ENCODE results near the gene WDR12.
A peak's percentile ranks its signal among the peaks of the same experiment; 100 is the strongest.
"Not testable (repeated sequence)": the region's sequence is repeated elsewhere in the genome, so short reads cannot be mapped to it uniquely, and the experiment has no call there.

The WDR12 gene

DNA sequence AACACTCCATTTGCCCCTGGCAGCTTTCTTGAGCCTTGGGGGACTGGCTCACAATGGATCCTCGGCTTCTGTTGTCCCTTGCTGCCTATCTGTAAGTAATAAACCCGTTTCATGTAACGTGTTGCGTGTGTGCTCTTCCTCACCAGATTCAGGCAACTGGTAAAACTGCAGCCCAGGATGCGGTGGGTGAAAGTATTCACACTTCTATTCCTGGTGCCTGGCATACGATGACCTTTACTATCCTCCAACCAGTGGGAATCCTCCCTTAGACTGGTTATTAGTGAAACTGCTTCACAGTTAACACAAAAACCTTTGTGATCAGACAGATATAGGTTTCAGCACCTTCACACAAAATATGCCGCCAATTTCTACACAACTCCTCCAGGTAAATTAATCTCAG, 26.3 kb downstream of the WDR12 start:
- no peak for DNase-seq (ENCODE audit: low read depth in 4 of 4, low spot score in 1 of 4)

DNA sequence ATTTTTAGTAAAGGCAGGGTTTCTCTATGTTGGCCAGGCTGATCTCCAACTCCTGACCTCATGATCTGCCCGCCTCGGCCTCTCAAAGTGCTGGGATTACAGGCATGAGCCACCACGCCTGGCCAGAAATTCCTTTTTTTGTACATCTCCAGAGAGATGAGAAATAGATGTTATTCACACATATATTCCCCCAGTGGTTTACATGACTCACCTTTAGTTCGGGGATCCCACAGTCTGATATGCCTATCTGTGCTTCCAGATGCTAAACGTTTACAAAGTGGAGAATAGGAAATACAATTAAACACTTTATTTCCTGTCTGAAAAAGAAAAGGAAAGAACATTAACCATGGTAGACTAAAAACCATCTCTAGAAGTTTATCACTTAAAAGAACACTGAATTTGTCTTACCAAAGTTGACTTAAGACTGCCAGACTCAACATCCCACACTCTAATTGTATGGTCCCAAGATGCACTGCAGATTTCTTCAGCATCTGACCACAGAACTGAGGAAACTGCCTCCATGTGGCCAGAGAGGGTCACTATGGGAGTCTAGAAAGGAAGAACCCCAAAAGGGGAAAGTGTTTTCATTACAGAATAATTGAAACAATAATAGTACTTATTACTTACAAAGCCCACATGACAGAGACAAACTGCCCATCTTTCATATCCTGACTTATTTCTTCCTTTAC, 27.3 kb downstream of the WDR12 start:
- DNase-seq (ENCODE audit: low read depth in 4 of 4, low spot score in 1 of 4) = no peak

DNA sequence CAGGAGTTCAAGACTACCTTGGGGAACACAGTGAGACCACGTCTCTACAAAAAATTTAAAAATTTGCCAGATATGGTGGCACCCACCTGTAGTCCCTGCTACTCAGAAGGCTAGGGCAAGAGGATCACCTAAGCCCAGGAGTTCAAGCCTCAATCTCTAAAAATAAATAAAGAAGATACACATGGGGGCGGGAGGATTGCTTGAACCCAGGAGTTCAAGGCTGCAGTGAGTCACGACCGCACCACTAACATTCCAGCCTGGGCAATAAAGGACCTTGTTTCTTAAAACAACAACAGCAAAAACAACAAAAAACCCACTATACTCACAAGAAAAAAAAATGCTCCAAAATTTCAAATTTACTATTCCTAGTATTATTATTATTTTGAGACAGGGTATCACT, 29.9 kb downstream of the WDR12 start:
- DNase-seq (ENCODE audit: low read depth in 4 of 4, low spot score in 1 of 4) = no peak

DNA sequence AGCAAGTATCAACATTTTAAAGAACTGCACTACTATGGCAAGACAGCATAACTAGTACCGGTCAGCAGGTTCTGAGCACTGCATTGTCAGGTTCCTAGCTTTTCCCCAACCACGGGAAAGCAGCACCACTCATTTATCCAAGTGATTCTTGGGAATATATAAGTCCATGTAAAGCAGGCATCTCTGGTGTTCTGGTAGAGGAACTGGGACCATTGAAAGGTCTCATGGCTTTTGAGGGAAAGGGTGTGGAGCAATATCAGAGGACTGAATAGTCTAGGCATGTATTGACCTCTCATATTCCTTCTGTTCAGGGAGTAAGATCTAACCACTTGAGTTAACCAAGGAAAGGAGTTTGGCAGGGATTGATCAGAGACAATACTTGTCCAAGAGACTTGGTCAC, 33.8 kb downstream of the WDR12 start:
- DNase-seq (ENCODE audit: low read depth in 4 of 4, low spot score in 1 of 4) = no peak

DNA sequence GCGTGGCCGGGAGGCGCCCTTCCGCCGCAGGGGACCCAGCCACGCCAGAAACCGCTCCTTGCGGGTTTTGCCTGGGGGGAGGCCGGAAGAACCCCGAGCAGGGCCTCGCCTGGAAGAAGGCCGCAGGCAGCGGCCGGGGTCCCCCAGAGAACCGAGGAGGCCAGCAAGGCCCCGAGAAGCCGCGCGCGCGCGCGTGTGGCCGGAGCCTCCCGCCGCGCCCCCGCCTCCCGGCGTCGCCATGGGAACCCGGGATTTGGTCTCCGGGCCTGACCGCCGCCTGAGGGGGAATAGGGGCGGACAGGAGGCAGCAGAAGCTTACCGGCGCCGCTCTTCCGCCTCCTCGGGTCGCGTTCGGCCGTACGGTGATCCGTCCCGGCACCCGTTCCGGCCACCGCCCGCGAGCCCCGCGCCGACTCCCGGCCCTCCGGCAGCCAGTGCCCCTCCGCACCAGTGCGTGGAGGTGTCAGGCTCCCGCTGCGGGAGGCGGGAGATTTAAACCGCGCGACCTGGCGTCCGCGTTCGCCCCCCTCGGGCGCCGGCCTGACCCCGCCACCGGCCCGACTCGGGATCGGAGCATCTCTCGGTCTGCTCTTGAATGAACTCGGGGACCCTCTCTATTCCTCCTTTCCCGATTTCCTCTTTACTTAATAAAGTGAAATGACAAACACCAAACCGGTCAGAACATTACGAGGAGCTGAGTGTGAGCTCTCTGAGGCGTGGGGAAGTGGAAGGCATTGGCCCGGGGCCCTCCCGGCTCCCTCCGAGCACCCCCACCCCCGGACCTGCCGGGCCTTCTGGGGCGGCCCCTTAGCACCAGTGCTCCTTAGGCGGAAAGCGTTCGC, 40.0 kb downstream of the WDR12 start, which contains the start of gene ICA1L:
TSS of gene ICA1L (minus strand) at position 467 of the 842 bp plus-strand sequence. CDS start 42,757 bp downstream, outside the sequence.
- peak; percentile 7 to 50 (median 30) for DNase-seq (ENCODE audit: low read depth in 4 of 4, low spot score in 1 of 4)

DNA sequence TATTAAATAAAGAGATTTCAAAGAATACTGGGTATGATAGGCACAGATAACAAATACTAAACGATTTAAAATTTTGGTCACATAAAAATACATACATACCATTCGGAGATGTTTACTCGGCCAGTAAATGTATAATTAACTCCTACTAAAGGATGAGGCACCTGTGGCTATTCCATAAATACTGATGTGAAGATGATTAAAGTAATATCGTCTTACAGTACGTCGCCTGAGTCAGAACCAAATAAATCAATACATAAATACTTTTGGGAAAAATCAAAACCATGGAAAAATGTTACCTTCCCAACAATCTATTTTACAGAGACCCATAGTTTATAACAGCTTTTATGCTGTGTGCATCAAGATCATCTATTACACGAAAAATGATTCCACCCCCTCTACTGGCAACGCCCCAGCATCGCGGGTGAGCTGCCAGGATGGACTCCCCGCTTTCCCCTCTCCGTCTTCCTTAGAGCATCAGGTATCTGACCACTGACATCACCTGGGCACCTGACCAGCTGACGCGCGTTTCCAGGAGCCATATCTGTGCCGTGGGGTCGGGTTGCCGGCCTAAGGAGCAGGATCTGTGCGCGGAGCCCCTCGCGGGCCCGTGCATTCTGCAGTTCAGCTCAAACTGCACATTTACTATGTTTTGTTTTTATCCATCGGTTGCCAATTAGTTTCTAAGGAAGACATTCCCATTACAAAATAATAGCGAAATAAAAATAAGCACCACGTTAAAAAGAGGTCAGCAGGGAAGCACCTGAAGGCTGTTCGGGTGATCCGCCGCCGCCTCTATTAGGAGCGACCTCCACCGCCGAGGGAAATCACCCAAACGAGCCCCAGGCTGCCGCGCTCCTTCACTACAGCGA, 40.8 kb downstream of the WDR12 start:
- peak; percentile 12 to 49 (median 32) for DNase-seq (ENCODE audit: low read depth in 4 of 4, low spot score in 1 of 4)

DNA sequence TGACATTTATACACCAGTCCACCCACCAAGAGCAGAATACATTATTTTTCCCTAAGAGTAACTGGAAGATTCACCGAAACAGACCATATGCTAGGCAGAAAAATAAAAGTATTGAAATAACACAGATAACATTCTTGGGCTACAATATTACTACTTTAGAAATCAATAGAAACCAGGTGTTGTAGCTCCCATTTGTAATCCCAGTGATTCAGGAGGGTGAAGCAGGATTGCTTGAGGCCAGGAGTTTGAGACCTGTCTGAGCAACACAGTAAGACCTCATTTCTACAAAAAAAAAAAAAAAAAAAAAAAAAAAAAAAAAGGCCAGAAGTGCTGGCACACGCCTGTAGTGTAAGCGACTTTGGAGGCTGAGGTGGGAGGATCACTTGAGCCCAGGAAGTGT, 49.5 kb downstream of the WDR12 start:
- no peak for DNase-seq (ENCODE audit: low read depth in 4 of 4, low spot score in 1 of 4)

DNA sequence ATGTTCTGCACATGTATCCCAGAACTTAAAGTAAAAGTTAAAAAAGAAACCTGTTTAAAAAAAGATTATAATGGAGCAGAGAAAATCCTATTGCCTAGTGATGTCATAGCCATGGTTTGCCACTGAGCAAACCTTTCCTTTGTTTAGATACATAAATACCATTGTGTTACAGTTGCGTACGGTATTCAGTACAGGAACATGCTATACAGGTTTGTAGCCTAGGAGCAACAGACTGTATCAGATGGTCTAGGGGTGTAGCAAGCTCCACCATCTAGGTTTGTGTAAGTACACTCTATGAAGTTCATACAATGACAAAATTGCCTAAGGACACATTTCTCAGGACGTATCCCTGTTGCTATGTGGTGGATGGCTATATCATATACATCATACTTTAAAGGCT, 52.9 kb downstream of the WDR12 start:
- no peak for DNase-seq (ENCODE audit: low read depth in 4 of 4, low spot score in 1 of 4)

DNA sequence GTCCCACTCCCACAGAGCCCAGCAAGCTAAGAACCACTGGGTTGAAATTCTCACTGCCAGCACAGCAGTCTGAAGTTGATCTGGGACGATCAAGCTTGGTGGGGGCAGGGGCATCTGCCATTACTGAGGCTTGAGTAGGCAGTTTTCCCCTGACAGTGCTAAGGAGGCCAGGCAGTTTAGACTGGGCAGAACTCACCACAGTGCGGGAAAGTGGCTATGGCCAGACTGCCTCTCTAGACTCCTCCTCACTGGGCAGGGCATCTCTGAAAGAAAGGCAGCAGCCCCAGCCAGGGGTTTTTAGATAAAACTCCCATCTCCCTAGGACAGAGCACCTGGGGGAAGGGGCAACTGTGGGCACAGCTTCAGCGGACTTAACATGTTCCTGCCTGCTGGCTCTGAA, 62.1 kb downstream of the WDR12 start:
- not testable (repeated sequence) for DNase-seq (ENCODE audit: low read depth in 4 of 4, low spot score in 1 of 4)

DNA sequence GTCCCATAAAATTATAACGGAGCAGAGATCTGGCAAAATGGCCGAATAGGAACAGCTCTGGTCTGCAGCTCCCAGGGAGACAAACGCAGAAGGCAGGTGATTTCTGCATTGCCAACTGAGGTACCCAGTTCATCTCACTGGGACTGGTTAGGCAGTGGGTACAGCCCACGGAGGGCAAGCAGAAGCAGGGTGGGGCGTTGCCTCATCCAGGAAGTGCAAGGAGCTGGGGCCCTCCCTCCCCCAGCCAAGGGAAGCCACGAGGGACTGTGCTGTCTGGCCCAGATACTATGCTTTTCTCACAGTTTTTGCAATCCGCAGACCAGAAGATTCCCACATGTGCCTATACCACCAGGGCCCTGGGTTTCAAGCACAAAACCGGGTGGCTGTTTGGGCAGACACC, 62.7 kb downstream of the WDR12 start:
- no peak for DNase-seq (ENCODE audit: low read depth in 4 of 4, low spot score in 1 of 4)

DNA sequence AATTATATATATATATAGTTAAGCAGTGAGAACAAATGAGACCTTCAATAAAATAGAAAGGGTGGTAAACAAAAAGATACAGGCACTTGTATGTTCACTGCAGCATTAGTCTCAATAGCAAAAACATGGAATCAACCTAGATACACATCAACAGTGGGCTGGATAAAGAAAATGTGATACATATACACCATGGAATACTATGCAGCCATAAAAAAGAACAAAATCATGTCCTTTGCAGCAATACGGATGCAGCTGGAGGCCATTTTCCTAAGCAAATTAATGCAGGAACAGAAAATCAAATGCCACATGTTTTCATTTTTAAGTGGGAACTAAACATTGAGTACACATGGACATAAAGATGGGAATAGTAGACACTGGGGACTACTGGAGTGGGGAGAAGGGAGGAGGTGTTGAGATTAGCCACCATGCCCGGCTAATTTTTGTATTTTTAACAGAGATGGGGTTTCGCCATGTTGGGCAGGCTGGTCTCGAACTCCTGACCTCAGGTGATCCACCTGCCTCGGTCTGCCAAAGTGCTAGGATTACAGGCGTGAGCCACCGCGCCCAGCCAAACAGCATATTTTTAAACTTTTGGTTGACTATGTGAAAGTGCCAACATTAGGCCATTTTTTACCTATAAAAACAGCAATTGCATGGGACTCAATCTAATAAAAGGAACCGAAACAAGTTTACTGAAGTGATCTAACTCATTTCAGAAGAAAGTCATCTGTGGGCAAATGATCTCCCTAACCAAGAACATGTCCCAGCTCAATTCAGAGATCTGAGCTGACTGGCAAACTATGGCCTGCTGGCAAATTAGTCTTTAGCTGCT, 63.6 kb downstream of the WDR12 start:
- no peak for DNase-seq (ENCODE audit: low read depth in 4 of 4, low spot score in 1 of 4)

DNA sequence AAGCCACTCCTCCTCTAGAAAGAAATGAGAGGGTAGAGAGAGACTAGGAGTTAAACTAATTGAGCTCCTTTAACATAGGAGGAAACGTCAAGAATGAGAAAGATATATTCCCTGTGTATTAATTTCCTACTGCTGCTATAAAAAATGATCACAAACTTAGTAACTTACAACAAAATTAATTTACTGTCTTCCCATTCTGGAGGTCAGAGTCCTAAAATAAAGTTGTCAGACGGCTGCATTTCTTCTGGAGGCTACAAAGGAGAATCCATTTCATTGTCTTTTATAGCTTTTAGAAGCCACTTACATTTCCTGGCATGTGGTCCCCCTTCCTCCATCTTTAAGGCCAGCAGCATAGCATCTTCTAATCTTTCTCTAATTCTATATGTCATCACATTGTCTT, 66.8 kb downstream of the WDR12 start:
- no peak for DNase-seq (ENCODE audit: low read depth in 4 of 4, low spot score in 1 of 4)

DNA sequence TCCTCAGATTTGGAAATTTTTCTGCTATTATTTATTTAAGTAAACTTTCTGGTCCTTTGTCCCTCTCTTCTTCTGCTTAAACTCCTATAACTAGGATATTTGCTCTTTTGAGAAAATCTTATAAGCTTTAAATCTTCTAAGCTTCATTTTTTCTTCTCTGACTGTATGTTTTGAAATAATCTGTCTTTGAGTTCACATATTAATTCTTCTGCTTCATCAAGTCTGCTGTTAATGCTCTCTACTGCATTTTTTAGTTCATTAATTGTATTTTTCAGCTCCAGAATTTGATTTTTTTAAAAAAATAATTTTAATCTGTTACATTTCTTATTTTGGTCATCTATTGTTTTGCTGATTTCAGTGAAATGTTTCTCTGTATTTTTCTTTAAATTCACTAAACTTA, 68.8 kb downstream of the WDR12 start:
- no peak for DNase-seq (ENCODE audit: low read depth in 4 of 4, low spot score in 1 of 4)

DNA sequence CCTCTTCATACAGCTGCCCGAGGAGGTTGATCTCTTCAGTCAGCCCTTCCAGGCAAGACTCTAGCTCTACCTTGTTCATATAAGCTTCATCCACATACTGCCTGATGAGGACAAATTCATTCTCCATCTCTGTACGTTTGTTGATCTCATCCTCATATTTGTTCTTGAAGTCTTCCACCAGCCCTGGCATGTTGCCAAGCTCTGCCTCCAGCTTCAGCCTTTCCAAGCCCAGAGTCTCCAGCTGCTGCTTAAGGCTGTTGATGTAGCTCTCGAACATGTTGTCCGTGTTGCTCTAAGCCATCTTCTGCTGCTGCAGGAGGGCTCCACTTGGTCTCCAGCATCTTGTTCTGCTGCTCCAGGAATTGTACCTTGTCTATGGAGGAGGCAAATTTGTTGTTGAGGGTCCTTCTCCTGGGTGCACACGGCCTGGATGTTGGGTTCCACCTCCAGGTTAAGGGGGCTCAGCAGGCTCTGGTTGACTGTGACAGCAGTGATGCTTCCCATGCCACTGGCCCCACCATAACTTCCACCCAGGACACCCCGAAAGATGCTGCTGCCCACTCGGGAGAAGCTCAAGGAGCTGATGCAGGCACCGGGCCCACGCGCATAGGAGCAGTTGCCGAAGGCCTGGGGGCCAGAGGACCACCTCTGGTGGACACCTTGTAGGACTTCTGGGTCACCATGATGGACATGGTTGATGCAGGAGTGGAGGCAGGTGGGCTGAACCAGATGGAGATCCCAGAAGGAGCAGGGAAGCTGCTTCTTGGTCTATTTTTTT, 70.2 kb downstream of the WDR12 start:
- DNase-seq (ENCODE audit: low read depth in 4 of 4, low spot score in 1 of 4) = no peak

DNA sequence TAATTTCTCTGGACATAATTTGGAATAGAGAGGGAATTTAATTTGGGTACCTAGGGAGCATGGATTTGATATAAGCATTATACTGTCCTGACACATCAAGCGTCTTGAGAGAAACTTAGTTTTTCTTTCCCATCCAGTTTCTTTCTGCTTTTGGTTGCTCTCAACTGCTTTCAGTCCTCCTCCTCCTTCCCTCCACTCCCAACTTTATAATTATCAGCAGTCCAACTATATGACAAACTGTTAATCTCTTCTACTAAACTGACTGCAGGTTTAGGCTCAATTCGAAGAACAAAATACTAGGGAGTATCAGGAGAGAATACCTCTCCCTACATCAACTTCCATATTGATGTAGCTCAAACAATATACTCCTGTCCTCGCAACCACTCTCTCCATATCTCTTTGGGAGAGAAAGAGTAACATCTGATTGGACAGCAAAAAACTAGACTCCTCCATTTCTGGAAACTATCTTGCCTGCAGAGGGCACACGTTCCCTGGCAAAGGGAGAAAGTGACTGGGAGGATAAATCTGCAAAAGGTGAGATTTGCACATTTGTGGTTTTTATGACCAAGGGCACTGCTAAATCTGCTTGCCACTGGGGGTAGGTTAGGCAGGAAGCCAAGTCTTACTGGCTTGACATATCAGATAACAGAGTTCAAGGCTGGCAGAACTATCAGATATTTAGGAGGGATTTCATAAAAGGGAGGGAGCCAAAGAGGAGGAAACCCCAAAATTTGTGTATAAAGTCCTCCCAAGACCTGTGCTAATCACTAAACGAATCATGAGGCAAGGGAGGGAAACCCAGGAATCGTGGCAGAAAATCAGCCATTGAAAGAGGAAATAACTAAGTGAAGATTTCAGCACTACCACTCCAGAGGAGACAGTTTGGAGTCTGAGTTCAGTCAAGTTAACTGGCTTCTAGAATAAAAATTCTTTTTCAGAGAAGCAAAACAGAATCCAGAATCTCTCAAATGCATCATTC, 79.9 kb downstream of the WDR12 start:
- peak in 1 of 4 experiments; percentile 14 for DNase-seq (ENCODE audit: low read depth in 4 of 4, low spot score in 1 of 4)

DNA sequence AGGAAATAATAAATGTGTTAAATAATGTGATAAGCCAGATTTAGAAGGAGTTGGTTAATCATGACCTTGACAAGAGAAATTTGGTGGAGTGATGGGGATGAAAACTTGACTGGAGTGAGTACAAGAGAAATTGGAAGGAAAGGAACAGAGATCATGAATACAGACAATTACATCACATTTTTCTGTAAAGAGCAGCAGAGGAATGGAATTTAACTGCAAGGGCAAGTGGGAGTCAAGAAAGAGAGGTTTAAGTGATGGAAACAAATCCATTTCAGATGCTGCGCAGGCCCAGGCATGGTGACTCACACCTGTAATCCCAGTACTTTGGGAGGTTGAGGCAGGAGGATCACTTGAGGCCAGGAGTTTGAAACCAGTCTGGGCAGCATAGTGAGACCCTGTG, 86.6 kb downstream of the WDR12 start:
- no peak for DNase-seq (ENCODE audit: low read depth in 4 of 4, low spot score in 1 of 4)
